Hepatocyte (in vitro differentiated cells): ENCODE measurements around the gene TRMT1. TPM values are rescaled to one million over a fixed set of nuclear protein-coding genes. Genes with fewer than 3 reads are reported as not detected.

ENCODE experiments used
- DNase-seq: peaks from one replicate; pipeline ENCODE4 v3.0.0-alpha.2; 2016; ENCODE audit warnings: low spot score
- H2AFZ ChIP-seq: fragments of 200-600 bp; sonication (generic); 2 replicates; pipeline ENCODE4 v1.6.0; 2016; ENCODE audit warnings: antibody characterized with exemption, mild to moderate bottlenecking
- H3K27ac ChIP-seq: fragments of 200-600 bp; sonication (generic); 2 replicates; pipeline ENCODE4 v1.5.1; 2016; ENCODE audit warnings: mild to moderate bottlenecking
- H3K27me3 ChIP-seq: fragments of 200-600 bp; sonication (generic); 2 replicates; pipeline ENCODE4 v1.6.1; 2016
- H3K36me3 ChIP-seq: fragments of 200-600 bp; sonication (generic); replicated peaks from 2 replicates; pipeline ENCODE4 v1.5.1; 2016; ENCODE audit warnings: low read depth; ENCODE audit not compliant: insufficient read depth
- H3K4me1 ChIP-seq: fragments of 200-600 bp; sonication (generic); 2 replicates; pipeline ENCODE4 v1.5.1; 2016; ENCODE audit warnings: mild to moderate bottlenecking, moderate library complexity; ENCODE audit not compliant: insufficient read depth
- H3K4me2 ChIP-seq: fragments of 200-600 bp; sonication (generic); 2 replicates; pipeline ENCODE4 v1.6.0; 2016
- H3K4me3 ChIP-seq: fragments of 200-600 bp; sonication (generic); 2 replicates; pipeline ENCODE4 v1.5.1; 2016; ENCODE audit warnings: mild to moderate bottlenecking
- H3K79me2 ChIP-seq: fragments of 200-600 bp; sonication (generic); 2 replicates; pipeline ENCODE4 v1.6.0; 2017; ENCODE audit warnings: mild to moderate bottlenecking
- H3K9me2 ChIP-seq: fragments of 200-600 bp; sonication (generic); replicated peaks from 2 replicates; pipeline ENCODE4 v1.6.0; 2017; ENCODE audit warnings: mild to moderate bottlenecking; ENCODE audit not compliant: insufficient read depth
- H3K9me3 ChIP-seq: fragments of 200-600 bp; sonication (generic); 2 replicates; pipeline ENCODE4 v1.5.1; 2016; ENCODE audit warnings: low read depth, mild to moderate bottlenecking
- H4K20me1 ChIP-seq: fragments of 200-600 bp; sonication (generic); 2 replicates; pipeline ENCODE4 v1.6.0; 2016; ENCODE audit warnings: mild to moderate bottlenecking; ENCODE audit not compliant: insufficient read depth, poor library complexity, severe bottlenecking
- CTCF ChIP-seq: fragments of 200-600 bp; sonication (generic); IDR thresholded peaks from 2 replicates; pipeline ENCODE4 v1.5.1; 2016; ENCODE audit warnings: antibody characterized with exemption, mild to moderate bottlenecking; ENCODE audit not compliant: poor library complexity
- EZH2 ChIP-seq: fragments of 200-600 bp; sonication (generic); IDR thresholded peaks from 2 replicates; pipeline ENCODE4 v1.6.1; 2016; ENCODE audit warnings: antibody characterized with exemption, mild to moderate bottlenecking, borderline replicate concordance
- EZH2phosphoT487 ChIP-seq: fragments of 200-600 bp; sonication (generic); IDR thresholded peaks from one replicate; pipeline ENCODE4 v1.6.1; 2018; ENCODE audit warnings: antibody characterized with exemption, mild to moderate bottlenecking, low read depth, moderate library complexity; ENCODE audit not compliant: unreplicated experiment, severe bottlenecking
- WGBS: methylation state at CpG from one replicate; pipeline ENCODE4 v1.1.6; 2016; ENCODE audit warnings: low lambda C conversion rate; ENCODE audit errors: missing lambda C conversion rate; 5-methylcytosine and 5-hydroxymethylcytosine counted together
- polyA plus RNA-seq: library from polyadenylated mRNA; unstranded; fragments of >200 nt; fragmentation: Nextera tagmentation; extraction: Ambion mirVana; gene quantifications from 2 replicates; pipeline ENCODE4 v1.2.1, GENCODE V29; 2016
- total RNA-seq: library from RNA; depleted of rRNA; stranded (reverse); fragments of >200 nt; gene quantifications from 2 replicates; pipeline ENCODE4 v1.2.3, GENCODE V29; 2014

The TRMT1 gene
- total and polyA plus RNA-seq, 2 experiments from 2014 or later = 31.2 to 33.4 TPM

- Histone ChIP-seq H3K4me1 (peaks cover 14% of the 10 kb centered on the region), H3K27ac (no peak overlapping the region), H3K36me3 (no peaks in the 10 kb centered on the region), H3K9me2 (no peaks in the 10 kb centered on the region), H3K4me3 (no peak overlapping the region), H3K9me3 (no peaks in the 10 kb centered on the region), H3K27me3 (peaks cover 3% of the 10 kb centered on the region), H2AFZ (no peak overlapping the region), H3K79me2 (no peaks in the 10 kb centered on the region), H4K20me1 (no peaks in the 10 kb centered on the region), H3K4me2 (no peak overlapping the region)
- 57% methylated on average over 7 of the region's 7 CpGs for WGBS
- no peak for DNase-seq
- no peak for TF ChIP-seq CTCF
These were observed 30.9 kb downstream of the TRMT1 start for GRCh38 chr19:13085666-13086065.

GRCh38 chr19:13083627-13084026 is 32.9 kb downstream of the TRMT1 start:
- DNase-seq = no peak
- Histone ChIP-seq H3K9me3 (no peaks in the 10 kb centered on the region), H3K27ac (no peak overlapping the region), H4K20me1 (no peaks in the 10 kb centered on the region), H3K4me1 (peaks cover 28% of the 10 kb centered on the region), H2AFZ (no peak overlapping the region), H3K36me3 (no peaks in the 10 kb centered on the region), H3K27me3 (peaks cover 3% of the 10 kb centered on the region), H3K79me2 (no peaks in the 10 kb centered on the region), H3K4me2 (no peak overlapping the region), H3K9me2 (no peaks in the 10 kb centered on the region), H3K4me3 (no peak overlapping the region)
- no peak for TF ChIP-seq CTCF
- TF ChIP-seq EZH2phosphoT487 = no peak
- no peak for TF ChIP-seq EZH2
- 96% methylated on average over 9 of the region's 9 CpGs for WGBS

- Histone ChIP-seq H3K4me1 (peaks cover 34% of the 10 kb centered on the region), H3K27ac (no peak overlapping the region)
These were observed 33.5 kb downstream of the TRMT1 start for GRCh38 chr19:13083008-13083404.

More at GRCh38 chr19:13083008-13083404, 33.5 kb downstream of the TRMT1 start:
- DNase-seq = no peak
- no peaks in the 10 kb centered on the region for H3K9me2 ChIP-seq
- H3K27me3 ChIP-seq = peaks cover 3% of the 10 kb centered on the region
- H3K79me2 ChIP-seq = no peaks in the 10 kb centered on the region
- no peak overlapping the region for H3K4me2 ChIP-seq
- no peak overlapping the region for H3K4me3 ChIP-seq
- no peak overlapping the region for H2AFZ ChIP-seq
- no peaks in the 10 kb centered on the region for H4K20me1 ChIP-seq
- WGBS = 68% methylated on average over 7 of the region's 7 CpGs
- no peaks in the 10 kb centered on the region for H3K9me3 ChIP-seq
- no peaks in the 10 kb centered on the region for H3K36me3 ChIP-seq
- no peak for TF ChIP-seq EZH2
- TF ChIP-seq EZH2phosphoT487 = no peak
- TF ChIP-seq CTCF = no peak
